Activated CD4-positive, alpha-beta T cell treated with anti-CD3 and anti-CD28 coated beads, Interleukin-10, Interleukin-2, amounts not matched to agents 100 ng/mL and 50 ng/mL, durations not matched to agents 16 hours and 8 hours (primary cell): ENCODE measurements around the gene DOK7.
A peak's percentile ranks its signal among the peaks of the same experiment; 100 is the strongest.

Experiments
- DNase-seq: peaks from one replicate; pipeline ENCODE4 v3.0.0-alpha.2; 2020

The DOK7 gene

GRCh38 chr4:3427706-3428446 is 35.2 kb upstream of the DOK7 start:
- DNase-seq = no peak

GRCh38 chr4:3429651-3430050 is 33.5 kb upstream of the DOK7 start:
- DNase-seq = no peak

GRCh38 chr4:3430524-3430923 is 32.6 kb upstream of the DOK7 start:
- no peak for DNase-seq

- no peak for DNase-seq
Observed at GRCh38 chr4:3431446-3431993, 31.6 kb upstream of the DOK7 start.

- DNase-seq = no peak
Observed at GRCh38 chr4:3432381-3432790, 30.7 kb upstream of the DOK7 start.

GRCh38 chr4:3433138-3433869 is 29.8 kb upstream of the DOK7 start:
- no peak for DNase-seq

- no peak for DNase-seq
Observed at GRCh38 chr4:3434881-3435685, 28.0 kb upstream of the DOK7 start.

- no peak for DNase-seq
Observed at GRCh38 chr4:3435686-3435956, 27.5 kb upstream of the DOK7 start.

GRCh38 chr4:3436048-3436797 is 26.9 kb upstream of the DOK7 start:
- no peak for DNase-seq

GRCh38 chr4:3436798-3437581 is 26.1 kb upstream of the DOK7 start:
- DNase-seq = peak; percentile 38

GRCh38 chr4:3437582-3437936 is 25.5 kb upstream of the DOK7 start:
- DNase-seq = no peak

GRCh38 chr4:3437998-3438846 is 24.9 kb upstream of the DOK7 start:
- DNase-seq = no peak

GRCh38 chr4:3438847-3439180 is 24.3 kb upstream of the DOK7 start:
- DNase-seq = no peak

GRCh38 chr4:3439391-3439790 is 23.7 kb upstream of the DOK7 start:
- DNase-seq = no peak

GRCh38 chr4:3440011-3440410 is 23.1 kb upstream of the DOK7 start:
- DNase-seq = no peak

- DNase-seq = no peak
Observed at GRCh38 chr4:3440979-3441500, 22.1 kb upstream of the DOK7 start.

GRCh38 chr4:3441501-3442459 is 21.3 kb upstream of the DOK7 start, which contains the start of gene HGFAC:
Gene HGFAC (plus strand): TSS chr4:3441968. CDS start chr4:3442002, 34 bp downstream.
- DNase-seq = no peak

- DNase-seq = no peak
Observed at GRCh38 chr4:3442460-3442958, 20.6 kb upstream of the DOK7 start.

- peak; percentile 72 for DNase-seq
Observed at GRCh38 chr4:3442959-3443749, 20.0 kb upstream of the DOK7 start.
